HFFc6 (cell line): ENCODE measurements around the gene STON2. TPM values are rescaled to one million over a fixed set of nuclear protein-coding genes. Genes with fewer than 3 reads are reported as not detected.

ENCODE experiments used
- DNase-seq: peaks from one replicate; pipeline ENCODE4 v3.0.0-alpha.2; 2018
- H3K27ac Mint-ChIP-seq: 2 replicates; pipeline ENCODE4 v1.8.0; 2020; ENCODE audit warnings: mild to moderate bottlenecking, mixed read lengths
- H3K27me3 Mint-ChIP-seq: 2 replicates; pipeline ENCODE4 v1.8.0; 2021; ENCODE audit warnings: mild to moderate bottlenecking, moderate library complexity, mixed read lengths; ENCODE audit not compliant: insufficient read depth
- H3K36me3 Mint-ChIP-seq: 2 replicates; pipeline ENCODE4 v1.8.0; 2021; ENCODE audit warnings: low read depth, mixed read lengths
- H3K4me1 Mint-ChIP-seq: 2 replicates; pipeline ENCODE4 v1.8.0; 2020; ENCODE audit warnings: low read depth, mixed read lengths
- H3K4me3 Mint-ChIP-seq: 2 replicates; pipeline ENCODE4 v1.8.0; 2020; ENCODE audit warnings: mild to moderate bottlenecking, moderate library complexity, mixed read lengths
- H3K9me3 Mint-ChIP-seq: 2 replicates; pipeline ENCODE4 v1.8.0; 2020; ENCODE audit warnings: mild to moderate bottlenecking, mixed read lengths
- CTCF ChIP-seq: fragments of 200-600 bp; sonication (generic); IDR thresholded peaks from 2 replicates; pipeline ENCODE4 v1.5.0; 2021; ENCODE audit warnings: antibody characterized with exemption, mild to moderate bottlenecking
- total RNA-seq, 6 experiments: library from RNA; stranded (reverse); fragmentation: NEBNext Ultra II Directional; extraction: Animal tissue kit (Norgen Biotek cat#: 25700); gene quantifications; 2 replicates in 1 of 6; 3 replicates in 5 of 6; pipeline ENCODE4 v1.2.3, GENCODE V29; 2021

Gene STON2
- total RNA-seq, 6 experiments from 2014 or later = not detected

DNA sequence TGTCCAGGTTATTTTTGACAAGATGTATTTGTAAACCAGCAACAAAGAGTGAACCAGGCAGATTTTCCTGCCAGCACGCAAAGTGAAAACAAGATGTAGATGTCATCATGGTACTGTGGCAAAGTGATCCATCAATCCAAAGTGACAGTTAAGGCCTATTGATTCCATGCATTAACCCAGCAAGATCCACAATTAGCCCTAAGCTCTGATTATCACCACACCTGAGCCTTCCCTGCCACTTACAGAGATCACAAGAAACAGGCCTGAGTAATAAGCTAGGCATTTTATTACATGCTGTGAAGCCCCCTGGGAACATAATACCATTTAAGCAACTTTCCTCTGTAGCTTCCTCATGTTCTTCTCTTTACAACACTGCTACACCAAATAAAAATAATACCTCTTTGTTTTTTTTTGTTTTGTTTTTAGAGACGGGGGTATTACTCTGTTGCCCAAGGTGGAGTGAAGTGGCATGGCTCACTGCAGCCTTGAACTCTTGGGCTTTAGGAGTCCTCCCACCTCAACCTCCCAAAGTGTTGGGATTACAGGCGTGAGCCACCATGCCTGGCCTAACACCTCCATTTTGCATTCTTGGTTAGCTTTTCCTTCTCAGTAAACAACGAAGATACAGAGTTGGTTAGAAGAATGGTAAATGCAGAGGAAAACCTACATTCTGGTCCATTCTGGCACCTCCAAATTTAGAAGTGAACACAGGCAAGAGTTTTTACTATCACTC lies 85.5 kb downstream of the STON2 start:
- Mint-ChIP-seq H3K4me3 (no peak overlapping the region), H3K27me3 (no peaks in the 10 kb centered on the region; the same call in 1 of the 2 replicates), H3K27ac (no peak overlapping the region), H3K4me1 (no peaks in the 10 kb centered on the region), H3K36me3 (no peaks in the 10 kb centered on the region), H3K9me3 (no peaks in the 10 kb centered on the region; the same call in 1 of the 2 replicates)
- no peak for TF ChIP-seq CTCF
- DNase-seq = no peak

DNA sequence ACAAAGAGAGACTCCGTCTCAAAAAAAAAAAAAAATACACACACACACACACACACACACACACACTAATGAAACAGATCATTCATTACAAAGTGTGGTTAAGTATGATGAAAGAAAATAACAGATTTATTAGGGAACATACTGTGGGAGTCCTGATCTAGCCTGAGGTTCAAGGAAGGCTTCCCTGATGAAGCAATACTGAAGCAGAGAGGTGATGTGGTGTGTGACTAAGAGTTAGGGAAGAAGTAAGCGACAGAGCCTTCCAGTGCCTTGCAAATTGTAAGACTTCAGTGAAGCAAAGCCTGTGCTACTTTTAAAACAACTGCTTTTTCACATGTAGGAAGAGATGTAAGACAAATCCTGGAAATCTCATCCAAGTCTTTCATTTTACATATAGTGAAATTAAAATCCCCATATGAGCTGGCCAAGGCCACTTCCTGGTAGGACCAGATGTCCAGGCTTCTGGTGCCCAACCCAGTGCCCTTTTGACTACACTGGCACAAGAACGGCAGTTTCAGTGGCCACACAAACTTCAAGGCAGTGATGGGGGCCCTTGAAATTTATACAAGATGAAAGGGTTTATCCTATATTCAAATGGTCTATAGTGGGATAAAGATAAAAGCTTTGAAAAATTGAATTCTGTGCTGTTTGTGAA lies 86.2 kb downstream of the STON2 start:
- TF ChIP-seq CTCF = no peak
- H3K4me1 Mint-ChIP-seq = no peaks in the 10 kb centered on the region

DNA sequence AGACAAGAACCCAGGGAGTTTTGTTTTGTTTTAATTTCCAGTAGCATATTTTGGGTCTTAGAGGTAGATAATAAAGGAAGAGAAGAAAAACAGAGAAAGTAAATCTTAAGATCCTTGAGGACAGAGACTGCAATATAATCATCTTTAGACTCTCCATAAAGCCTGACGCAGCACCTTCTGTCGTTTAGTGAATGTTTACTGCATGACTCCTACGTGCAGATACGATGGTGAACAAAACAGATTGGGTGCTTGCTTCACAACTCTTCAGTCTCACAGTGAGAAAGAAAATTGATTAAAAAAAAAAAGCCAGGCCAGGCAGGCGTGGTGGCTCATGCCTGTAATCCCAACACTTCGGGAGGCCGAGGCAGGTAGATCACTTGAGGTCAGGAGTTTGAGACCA lies 86.9 kb downstream of the STON2 start:
- no peaks in the 10 kb centered on the region for H3K4me1 Mint-ChIP-seq
- H3K9me3 Mint-ChIP-seq = no peaks in the 10 kb centered on the region; the same call in 1 of the 2 replicates
- H3K36me3 Mint-ChIP-seq = no peaks in the 10 kb centered on the region
- no peak for DNase-seq
- no peak for TF ChIP-seq CTCF
- H3K27me3 Mint-ChIP-seq = peaks cover 1% of the 10 kb centered on the region; the same call in 1 of the 2 replicates
- H3K27ac Mint-ChIP-seq = no peak overlapping the region
- H3K4me3 Mint-ChIP-seq = no peak overlapping the region

More for the DNA sequence above, 86.2 kb downstream of the STON2 start:
- Mint-ChIP-seq H3K4me3 (no peak overlapping the region), H3K9me3 (no peaks in the 10 kb centered on the region; the same call in 1 of the 2 replicates), H3K27ac (no peak overlapping the region), H3K27me3 (no peaks in the 10 kb centered on the region; the same call in 1 of the 2 replicates), H3K36me3 (no peaks in the 10 kb centered on the region)
- no peak for DNase-seq

DNA sequence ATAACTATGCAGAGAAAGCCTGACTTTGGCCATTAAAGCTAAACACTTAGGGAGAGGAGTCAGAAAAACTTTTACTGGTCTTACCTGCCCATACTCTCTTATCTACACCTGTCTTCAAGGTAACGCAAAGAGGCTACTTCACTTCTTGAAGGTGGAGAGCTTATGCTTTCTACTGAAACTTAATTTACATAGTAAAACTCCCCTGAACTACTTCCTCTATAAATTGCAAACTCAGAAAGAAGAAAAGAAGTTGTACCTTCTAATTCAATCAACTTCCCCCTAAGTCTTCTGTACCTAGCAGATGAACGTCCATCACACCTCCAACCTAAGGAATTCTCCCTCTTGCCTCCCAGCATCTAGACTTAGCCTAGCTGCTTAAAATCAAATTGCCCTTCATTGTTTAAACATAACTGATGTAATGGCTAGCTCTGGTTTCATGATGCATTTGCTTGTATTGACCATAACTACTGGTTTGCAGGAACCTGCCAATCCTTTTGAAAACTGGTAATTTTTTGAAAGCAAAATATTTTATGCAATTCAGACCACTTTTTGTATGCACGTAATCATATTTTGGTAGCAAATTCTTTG lies 87.7 kb downstream of the STON2 start:
- no peaks in the 10 kb centered on the region; the same call in 1 of the 2 replicates for H3K9me3 Mint-ChIP-seq
- H3K4me3 Mint-ChIP-seq = no peak overlapping the region
- no peak overlapping the region for H3K27ac Mint-ChIP-seq
- no peak for TF ChIP-seq CTCF
- DNase-seq = no peak
- no peaks in the 10 kb centered on the region for H3K4me1 Mint-ChIP-seq
- H3K27me3 Mint-ChIP-seq = peaks cover 3% of the 10 kb centered on the region; the same call in 1 of the 2 replicates
- no peaks in the 10 kb centered on the region for H3K36me3 Mint-ChIP-seq

DNA sequence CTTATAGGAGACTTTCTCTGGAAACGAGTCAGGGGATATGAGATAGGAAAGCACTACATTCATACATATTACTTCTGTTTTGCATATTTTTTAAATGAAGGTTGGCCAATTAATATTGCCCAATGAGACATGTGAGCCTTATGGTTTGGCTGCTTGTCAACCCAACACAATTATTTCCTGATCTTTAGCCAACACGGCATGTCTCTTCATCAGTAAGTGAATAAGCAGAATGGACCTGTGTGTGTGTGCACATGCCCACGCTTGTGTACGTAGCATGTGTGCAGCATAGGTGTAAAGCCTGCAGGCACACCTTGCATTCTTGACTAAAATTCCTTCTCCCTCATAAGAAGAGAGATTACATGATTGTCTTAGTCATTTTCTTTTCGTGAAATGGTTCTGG lies 88.3 kb downstream of the STON2 start:
- no peaks in the 10 kb centered on the region for H3K36me3 Mint-ChIP-seq
- H3K27me3 Mint-ChIP-seq = peaks cover 3% of the 10 kb centered on the region; the same call in 1 of the 2 replicates
- TF ChIP-seq CTCF = no peak
- no peak for DNase-seq
- H3K4me3 Mint-ChIP-seq = no peak overlapping the region
- no peak overlapping the region for H3K27ac Mint-ChIP-seq
- H3K9me3 Mint-ChIP-seq = no peaks in the 10 kb centered on the region; the same call in 1 of the 2 replicates
- no peaks in the 10 kb centered on the region for H3K4me1 Mint-ChIP-seq
